HepG2 (cell line): Measurements from ENCODE around the gene LRRC45. TPM values are rescaled to one million over a fixed set of nuclear protein-coding genes. Genes with fewer than 3 reads are reported as not detected.

Experiments used
- AKAP8 ChIP-seq: sonication (generic); formaldehyde crosslinking; IDR thresholded peaks from 2 replicates; pipeline ENCODE4 v1.5.1; 2020; ENCODE audit warnings: mild to moderate bottlenecking, missing genetic modification reagents
- ETV5 ChIP-seq: IDR thresholded peaks from 2 replicates; pipeline ENCODE4 v1.6.1; 2018; ENCODE audit warnings: missing biosample characterization, missing genetic modification reagents, inconsistent platforms, borderline replicate concordance
- ISL2 ChIP-seq: sonication (generic); formaldehyde crosslinking; IDR thresholded peaks from 2 replicates; pipeline ENCODE4 v1.5.0; 2020; ENCODE audit warnings: missing genetic modification reagents
- KDM4B ChIP-seq: sonication (generic); formaldehyde crosslinking; IDR thresholded peaks from 2 replicates; pipeline ENCODE4 v1.4.0; 2020; ENCODE audit warnings: missing genetic modification reagents
- MIER2 ChIP-seq: IDR thresholded peaks from 2 replicates; pipeline ENCODE4 v1.6.1; 2016; ENCODE audit warnings: missing biosample characterization, missing genetic modification reagents
- NFKBIZ ChIP-seq: IDR thresholded peaks from 2 replicates; pipeline ENCODE4 v1.6.1; 2018; ENCODE audit warnings: missing genetic modification reagents, missing compliant biosample characterization
- TARDBP ChIP-seq: sonication (generic); formaldehyde crosslinking; IDR thresholded peaks from 2 replicates; pipeline ENCODE4 v1.8.0; 2022; ENCODE audit warnings: mild to moderate bottlenecking, missing genetic modification reagents
- YY1 ChIP-seq: IDR thresholded peaks from 2 replicates; pipeline ENCODE4 v1.6.1; 2011; ENCODE audit warnings: low read length, low read depth, moderate library complexity, mild to moderate bottlenecking; ENCODE audit not compliant: insufficient read depth, insufficient replicate concordance
- polyA plus RNA-seq, 8 experiments: library from polyadenylated mRNA; depleted of rRNA in 3 of 8; stranded (reverse) in 7 of 8; unstranded in 1 of 8; fragments of >200 nt; fragmentation: Illumina TruSeq in 4 of 8; extraction: Trizol in 4 of 8; gene quantifications; 2 replicates each; pipeline versions ENCODE4 v1.2.1 to v1.2.3, GENCODE V29; 2011 to 2016; ENCODE audit warnings: low read depth in 4 of 8, missing spikeins in 1 of 8, mixed read lengths in 1 of 8; ENCODE audit not compliant: insufficient read depth in 1 of 8
- total RNA-seq, 5 experiments: library from RNA; depleted of rRNA; stranded (reverse); fragments of >200 nt; fragmentation: Illumina TruSeq; extraction: Trizol; gene quantifications; 2 replicates each; pipeline ENCODE4 v1.2.3, GENCODE V29; 2016; ENCODE audit warnings: low read depth in 1 of 5
- TF ChIP-seq, protein P1 (sequence below): IDR thresholded peaks from 2 replicates; pipeline ENCODE4 v1.6.1; 2016; ENCODE audit warnings: missing genetic modification reagents, missing compliant biosample characterization
- TF ChIP-seq, protein P2 (sequence below), 2 experiments: fragments of 450-650 bp in 1 of 2; sonication (generic) in 1 of 2; formaldehyde crosslinking in 1 of 2; IDR thresholded peaks; 2 replicates each; pipeline versions ENCODE4 v1.6.1 to v1.8.0; 2016 to 2022; ENCODE audit warnings: antibody characterized with exemption in 1 of 2, mild to moderate bottlenecking in 1 of 2, missing genetic modification reagents in 1 of 2
- TF ChIP-seq, protein P3 (sequence below): sonication (generic); formaldehyde crosslinking; IDR thresholded peaks from 2 replicates; pipeline ENCODE4 v1.5.0; 2020; ENCODE audit warnings: mild to moderate bottlenecking, missing genetic modification reagents
- TF ChIP-seq, protein P4 (sequence below): IDR thresholded peaks from 2 replicates; pipeline ENCODE4 v1.6.1; 2016; ENCODE audit warnings: low read depth, missing genetic modification reagents, missing compliant biosample characterization

Gene LRRC45
- total and polyA plus RNA-seq, 2 of the 13 experiments (the other 11 are each of a cell fraction or from before 2014, with no cell fraction given), result 11.6 to 48.1 TPM

DNA sequence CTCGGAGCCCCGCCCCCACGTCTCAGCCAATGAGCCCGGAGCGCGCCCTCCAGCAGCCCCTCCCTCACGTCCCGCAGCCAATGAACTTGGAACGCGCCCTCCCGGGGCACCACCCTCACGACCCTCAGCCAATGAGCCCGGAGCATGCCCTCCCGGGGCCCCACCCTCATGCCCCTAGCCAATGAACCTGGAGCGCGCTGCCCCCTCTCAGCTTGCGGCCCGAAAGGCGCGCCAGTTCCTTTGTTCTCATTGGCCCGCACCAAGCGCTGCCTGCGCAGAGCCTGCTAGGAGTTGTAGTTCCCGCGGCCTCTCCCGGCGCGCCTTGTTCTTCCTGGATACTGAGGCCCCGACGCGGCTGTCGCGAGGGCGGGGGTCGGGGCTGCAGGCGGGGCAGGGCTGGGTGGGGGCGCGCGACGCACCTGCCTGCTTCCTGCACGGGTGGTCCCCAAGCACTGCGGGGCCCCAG lies at the start of gene LRRC45 (continued):
- TF ChIP-seq, protein P1, sequence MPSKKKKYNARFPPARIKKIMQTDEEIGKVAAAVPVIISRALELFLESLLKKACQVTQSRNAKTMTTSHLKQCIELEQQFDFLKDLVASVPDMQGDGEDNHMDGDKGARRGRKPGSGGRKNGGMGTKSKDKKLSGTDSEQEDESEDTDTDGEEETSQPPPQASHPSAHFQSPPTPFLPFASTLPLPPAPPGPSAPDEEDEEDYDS (CRISPR knock-in tag), result peak; percentile 31; the same call in 1 of the 2 replicates
- TF ChIP-seq, protein P2, sequence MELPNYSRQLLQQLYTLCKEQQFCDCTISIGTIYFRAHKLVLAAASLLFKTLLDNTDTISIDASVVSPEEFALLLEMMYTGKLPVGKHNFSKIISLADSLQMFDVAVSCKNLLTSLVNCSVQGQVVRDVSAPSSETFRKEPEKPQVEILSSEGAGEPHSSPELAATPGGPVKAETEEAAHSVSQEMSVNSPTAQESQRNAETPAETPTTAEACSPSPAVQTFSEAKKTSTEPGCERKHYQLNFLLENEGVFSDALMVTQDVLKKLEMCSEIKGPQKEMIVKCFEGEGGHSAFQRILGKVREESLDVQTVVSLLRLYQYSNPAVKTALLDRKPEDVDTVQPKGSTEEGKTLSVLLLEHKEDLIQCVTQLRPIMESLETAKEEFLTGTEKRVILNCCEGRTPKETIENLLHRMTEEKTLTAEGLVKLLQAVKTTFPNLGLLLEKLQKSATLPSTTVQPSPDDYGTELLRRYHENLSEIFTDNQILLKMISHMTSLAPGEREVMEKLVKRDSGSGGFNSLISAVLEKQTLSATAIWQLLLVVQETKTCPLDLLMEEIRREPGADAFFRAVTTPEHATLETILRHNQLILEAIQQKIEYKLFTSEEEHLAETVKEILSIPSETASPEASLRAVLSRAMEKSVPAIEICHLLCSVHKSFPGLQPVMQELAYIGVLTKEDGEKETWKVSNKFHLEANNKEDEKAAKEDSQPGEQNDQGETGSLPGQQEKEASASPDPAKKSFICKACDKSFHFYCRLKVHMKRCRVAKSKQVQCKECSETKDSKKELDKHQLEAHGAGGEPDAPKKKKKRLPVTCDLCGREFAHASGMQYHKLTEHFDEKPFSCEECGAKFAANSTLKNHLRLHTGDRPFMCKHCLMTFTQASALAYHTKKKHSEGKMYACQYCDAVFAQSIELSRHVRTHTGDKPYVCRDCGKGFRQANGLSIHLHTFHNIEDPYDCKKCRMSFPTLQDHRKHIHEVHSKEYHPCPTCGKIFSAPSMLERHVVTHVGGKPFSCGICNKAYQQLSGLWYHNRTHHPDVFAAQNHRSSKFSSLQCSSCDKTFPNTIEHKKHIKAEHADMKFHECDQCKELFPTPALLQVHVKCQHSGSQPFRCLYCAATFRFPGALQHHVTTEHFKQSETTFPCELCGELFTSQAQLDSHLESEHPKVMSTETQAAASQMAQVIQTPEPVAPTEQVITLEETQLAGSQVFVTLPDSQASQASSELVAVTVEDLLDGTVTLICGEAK (IDR thresholded peaks at IDR 0.05), result no peak
- TF ChIP-seq, protein P2 (CRISPR knock-in tag; IDR thresholded peaks at IDR 0.05), result no peak
- TF ChIP-seq MIER2 (CRISPR knock-in tag) (no peak), ETV5 (CRISPR knock-in tag) (no peak), KDM4B (CRISPR knock-in tag) (no peak), TARDBP (CRISPR knock-in tag) (no peak; the same call in 1 of the 2 replicates), ISL2 (CRISPR knock-in tag) (no peak), NFKBIZ (no peak), AKAP8 (no peak), YY1 (no peak)
- TF ChIP-seq, protein P3, sequence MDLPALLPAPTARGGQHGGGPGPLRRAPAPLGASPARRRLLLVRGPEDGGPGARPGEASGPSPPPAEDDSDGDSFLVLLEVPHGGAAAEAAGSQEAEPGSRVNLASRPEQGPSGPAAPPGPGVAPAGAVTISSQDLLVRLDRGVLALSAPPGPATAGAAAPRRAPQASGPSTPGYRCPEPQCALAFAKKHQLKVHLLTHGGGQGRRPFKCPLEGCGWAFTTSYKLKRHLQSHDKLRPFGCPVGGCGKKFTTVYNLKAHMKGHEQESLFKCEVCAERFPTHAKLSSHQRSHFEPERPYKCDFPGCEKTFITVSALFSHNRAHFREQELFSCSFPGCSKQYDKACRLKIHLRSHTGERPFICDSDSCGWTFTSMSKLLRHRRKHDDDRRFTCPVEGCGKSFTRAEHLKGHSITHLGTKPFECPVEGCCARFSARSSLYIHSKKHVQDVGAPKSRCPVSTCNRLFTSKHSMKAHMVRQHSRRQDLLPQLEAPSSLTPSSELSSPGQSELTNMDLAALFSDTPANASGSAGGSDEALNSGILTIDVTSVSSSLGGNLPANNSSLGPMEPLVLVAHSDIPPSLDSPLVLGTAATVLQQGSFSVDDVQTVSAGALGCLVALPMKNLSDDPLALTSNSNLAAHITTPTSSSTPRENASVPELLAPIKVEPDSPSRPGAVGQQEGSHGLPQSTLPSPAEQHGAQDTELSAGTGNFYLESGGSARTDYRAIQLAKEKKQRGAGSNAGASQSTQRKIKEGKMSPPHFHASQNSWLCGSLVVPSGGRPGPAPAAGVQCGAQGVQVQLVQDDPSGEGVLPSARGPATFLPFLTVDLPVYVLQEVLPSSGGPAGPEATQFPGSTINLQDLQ (CRISPR knock-in tag), result no peak
- TF ChIP-seq, protein P4, sequence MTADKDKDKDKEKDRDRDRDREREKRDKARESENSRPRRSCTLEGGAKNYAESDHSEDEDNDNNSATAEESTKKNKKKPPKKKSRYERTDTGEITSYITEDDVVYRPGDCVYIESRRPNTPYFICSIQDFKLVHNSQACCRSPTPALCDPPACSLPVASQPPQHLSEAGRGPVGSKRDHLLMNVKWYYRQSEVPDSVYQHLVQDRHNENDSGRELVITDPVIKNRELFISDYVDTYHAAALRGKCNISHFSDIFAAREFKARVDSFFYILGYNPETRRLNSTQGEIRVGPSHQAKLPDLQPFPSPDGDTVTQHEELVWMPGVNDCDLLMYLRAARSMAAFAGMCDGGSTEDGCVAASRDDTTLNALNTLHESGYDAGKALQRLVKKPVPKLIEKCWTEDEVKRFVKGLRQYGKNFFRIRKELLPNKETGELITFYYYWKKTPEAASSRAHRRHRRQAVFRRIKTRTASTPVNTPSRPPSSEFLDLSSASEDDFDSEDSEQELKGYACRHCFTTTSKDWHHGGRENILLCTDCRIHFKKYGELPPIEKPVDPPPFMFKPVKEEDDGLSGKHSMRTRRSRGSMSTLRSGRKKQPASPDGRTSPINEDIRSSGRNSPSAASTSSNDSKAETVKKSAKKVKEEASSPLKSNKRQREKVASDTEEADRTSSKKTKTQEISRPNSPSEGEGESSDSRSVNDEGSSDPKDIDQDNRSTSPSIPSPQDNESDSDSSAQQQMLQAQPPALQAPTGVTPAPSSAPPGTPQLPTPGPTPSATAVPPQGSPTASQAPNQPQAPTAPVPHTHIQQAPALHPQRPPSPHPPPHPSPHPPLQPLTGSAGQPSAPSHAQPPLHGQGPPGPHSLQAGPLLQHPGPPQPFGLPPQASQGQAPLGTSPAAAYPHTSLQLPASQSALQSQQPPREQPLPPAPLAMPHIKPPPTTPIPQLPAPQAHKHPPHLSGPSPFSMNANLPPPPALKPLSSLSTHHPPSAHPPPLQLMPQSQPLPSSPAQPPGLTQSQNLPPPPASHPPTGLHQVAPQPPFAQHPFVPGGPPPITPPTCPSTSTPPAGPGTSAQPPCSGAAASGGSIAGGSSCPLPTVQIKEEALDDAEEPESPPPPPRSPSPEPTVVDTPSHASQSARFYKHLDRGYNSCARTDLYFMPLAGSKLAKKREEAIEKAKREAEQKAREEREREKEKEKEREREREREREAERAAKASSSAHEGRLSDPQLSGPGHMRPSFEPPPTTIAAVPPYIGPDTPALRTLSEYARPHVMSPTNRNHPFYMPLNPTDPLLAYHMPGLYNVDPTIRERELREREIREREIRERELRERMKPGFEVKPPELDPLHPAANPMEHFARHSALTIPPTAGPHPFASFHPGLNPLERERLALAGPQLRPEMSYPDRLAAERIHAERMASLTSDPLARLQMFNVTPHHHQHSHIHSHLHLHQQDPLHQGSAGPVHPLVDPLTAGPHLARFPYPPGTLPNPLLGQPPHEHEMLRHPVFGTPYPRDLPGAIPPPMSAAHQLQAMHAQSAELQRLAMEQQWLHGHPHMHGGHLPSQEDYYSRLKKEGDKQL, result no peak
